MM.1S (cell line): ENCODE data around the gene S1PR1.

Source experiments
- EZH2 ChIP-seq: fragments of 300-600 bp; sonication (generic); optimal IDR thresholded peaks from 2 replicates; pipeline ENCODE3; 2017; ENCODE audit warnings: low read depth, mild to moderate bottlenecking, antibody characterized with exemption, low read length, mixed read lengths
- EZH2phosphoT487 ChIP-seq: fragments of 300-600 bp; sonication (generic); IDR thresholded peaks from 2 replicates; pipeline ENCODE4 v1.6.1; 2018; ENCODE audit warnings: antibody characterized with exemption, low read length

- no peak for TF ChIP-seq EZH2phosphoT487
- no peak for TF ChIP-seq EZH2
Observed at GRCh38 chr1:101264697-101265096, 27.9 kb downstream of the S1PR1 start.
